GM21717 (cell line): ENCODE measurements around the gene ETS2.
A peak's percentile ranks its signal among the peaks of the same experiment; 100 is the strongest.

Experiments
- ATAC-seq: cut with Tn5 transposase; IDR thresholded peaks from one replicate; pipeline ENCODE4 v1.9.1; 2021; ENCODE audit warnings: mild to moderate bottlenecking, moderate library complexity; ENCODE audit not compliant: unreplicated experiment

The ETS2 gene

GRCh38 chr21:38805328-38806152 is at the start of gene ETS2:
TSS of gene ETS2 (plus strand) at chr21:38805929. CDS start at chr21:38810035, 4,106 bp downstream.
- peak; percentile 61 for ATAC-seq

GRCh38 chr21:38756746-38757145 is 49.0 kb upstream of the ETS2 start:
- ATAC-seq, result no peak

- ATAC-seq, result no peak
Observed at GRCh38 chr21:38758501-38759214, 47.1 kb upstream of the ETS2 start.

- ATAC-seq, result no peak
Observed at GRCh38 chr21:38759413-38759812, 46.3 kb upstream of the ETS2 start.

- no peak for ATAC-seq
Observed at GRCh38 chr21:38760017-38760761, 45.5 kb upstream of the ETS2 start.

GRCh38 chr21:38760762-38761155 is 45.0 kb upstream of the ETS2 start:
- ATAC-seq, result no peak

GRCh38 chr21:38761531-38761930 is 44.2 kb upstream of the ETS2 start:
- no peak for ATAC-seq

GRCh38 chr21:38765056-38765455 is 40.7 kb upstream of the ETS2 start:
- no peak for ATAC-seq

GRCh38 chr21:38766987-38767722 is 38.6 kb upstream of the ETS2 start:
- peak; percentile 95 for ATAC-seq

GRCh38 chr21:38768471-38769063 is 37.2 kb upstream of the ETS2 start:
- no peak for ATAC-seq

GRCh38 chr21:38769191-38769780 is 36.4 kb upstream of the ETS2 start:
- no peak for ATAC-seq

GRCh38 chr21:38770660-38771059 is 35.1 kb upstream of the ETS2 start:
- ATAC-seq, result no peak

GRCh38 chr21:38771536-38771935 is 34.2 kb upstream of the ETS2 start:
- no peak for ATAC-seq

- ATAC-seq, result no peak
Observed at GRCh38 chr21:38772646-38773045, 33.1 kb upstream of the ETS2 start.

- ATAC-seq, result no peak
Observed at GRCh38 chr21:38773099-38774061, 32.3 kb upstream of the ETS2 start.

- no peak for ATAC-seq
Observed at GRCh38 chr21:38774152-38774551, 31.6 kb upstream of the ETS2 start.

- no peak for ATAC-seq
Observed at GRCh38 chr21:38774586-38775285, 31.0 kb upstream of the ETS2 start.

GRCh38 chr21:38775733-38776132 is 30.0 kb upstream of the ETS2 start:
- ATAC-seq, result no peak
